Activated B cell treated with CpG ODN at 0.5 μM for 24 hours (primary cell): Measurements from ENCODE around the gene OXSR1. TPM values are rescaled to one million over a fixed set of nuclear protein-coding genes. Genes with fewer than 3 reads are reported as not detected.

Experiments
- ATAC-seq: fragments of 200-7000 bp; cut with Tn5 transposase; one replicate; pipeline ENCODE4 v1.10.0; 2021; ENCODE audit warnings: low read depth, mild to moderate bottlenecking, moderate library complexity
- CTCF ChIA-PET: fragments of 350-600 bp; sonication (Branson Sonifier 250); formaldehyde crosslinking; loops from one replicate; lab custom pipeline; 2021; ENCODE audit warnings: antibody characterized with exemption; lab: Charles Lee
- POLR2A ChIA-PET: fragments of 350-600 bp; sonication (Branson Sonifier 250); formaldehyde crosslinking; loops from one replicate; lab custom pipeline; 2021; ENCODE audit warnings: antibody characterized with exemption; lab: Charles Lee
- DNase-seq: peaks from one replicate; pipeline ENCODE4 v3.0.0; 2022
- H3K27ac Mint-ChIP-seq: one replicate; pipeline ENCODE4 v1.8.0; 2020; ENCODE audit warnings: mixed read lengths
- H3K27me3 Mint-ChIP-seq: one replicate; pipeline ENCODE4 v1.8.0; 2021; ENCODE audit warnings: mixed read lengths
- H3K36me3 Mint-ChIP-seq: one replicate; pipeline ENCODE4 v1.8.0; 2021; ENCODE audit warnings: low read depth, mixed read lengths
- H3K4me1 Mint-ChIP-seq: one replicate; pipeline ENCODE4 v1.8.0; 2021; ENCODE audit warnings: mixed read lengths
- H3K4me3 Mint-ChIP-seq: one replicate; pipeline ENCODE4 v1.8.0; 2020; ENCODE audit warnings: mild to moderate bottlenecking, mixed read lengths
- H3K9me3 Mint-ChIP-seq: one replicate; pipeline ENCODE4 v1.8.0; 2020; ENCODE audit warnings: mixed read lengths
- CTCF ChIP-seq: fragments of 200-600 bp; IDR thresholded peaks from one replicate; pipeline ENCODE4 v1.8.0; 2022; ENCODE audit warnings: antibody characterized with exemption, mild to moderate bottlenecking
- intact Hi-C: fragments of 100-400 bp; cut with micrococcal nuclease; formaldehyde crosslinking; loops from one replicate; pipeline ENCODE4 v1.15.1; 2024
- total RNA-seq: library from RNA; stranded (reverse); gene quantifications from 2 replicates; pipeline ENCODE4 v1.2.3, GENCODE V29; 2022

Gene OXSR1
- 34.8 and 40.2 TPM in 2 replicates for total RNA-seq

DNA sequence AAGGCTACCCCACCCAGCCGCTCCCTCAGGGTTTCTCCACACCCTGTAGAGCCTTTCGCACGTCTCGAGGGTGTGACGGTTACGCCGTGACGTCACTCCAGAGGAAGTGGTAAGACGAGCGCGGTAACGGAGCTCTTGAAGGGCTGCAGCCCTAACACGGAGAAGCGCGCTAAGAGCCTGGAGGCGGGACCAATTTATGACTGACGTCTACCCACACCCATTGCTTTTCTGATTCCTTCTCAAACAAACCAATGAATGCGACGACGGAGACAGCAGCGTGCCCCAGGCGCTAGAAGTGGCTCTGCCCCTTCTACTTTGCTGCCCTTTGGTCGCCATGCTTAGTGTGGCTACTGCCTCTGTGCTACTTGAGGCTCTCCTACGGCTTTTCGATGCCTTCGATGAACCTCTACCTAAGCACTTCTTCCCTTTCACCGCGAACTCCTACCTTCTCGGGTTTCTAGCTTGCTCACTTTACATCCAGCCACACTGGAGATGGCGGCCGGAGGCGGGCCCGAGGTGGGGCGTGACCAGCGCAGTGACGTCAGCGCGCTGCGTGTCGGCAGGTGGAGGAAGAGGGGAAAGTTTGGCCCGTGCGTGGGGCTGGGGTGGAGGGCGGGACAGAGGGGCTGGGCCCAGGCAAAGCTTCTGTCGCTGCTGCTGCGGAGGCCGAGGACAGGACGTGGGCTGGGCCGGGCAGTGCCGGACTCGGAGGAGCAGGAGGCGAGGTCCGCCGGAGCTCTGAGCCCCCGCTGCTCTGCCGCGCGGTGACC lies at the start of gene OXSR1:
Gene OXSR1 (plus strand): TSS at position 586 of the 770 bp plus-strand sequence. CDS start 340 bp downstream, outside the sequence.
- ATAC-seq (peak; percentile 88), DNase-seq (peak; percentile 95)
- H3K27me3 Mint-ChIP-seq: no peaks in the 10 kb centered on the region
- ChIA-PET POLR2A (interaction anchor here (0.5 to 6.1 kb wide), 17 partner anchors 9 to 1224 kb away, joined by 3 to 217 read pairs (median 5); partner anchors contain the start of genes ACAA1, DLEC1, EPM2AIP1 and MLH1), CTCF (interaction anchor here (0.9 to 2.0 kb wide), 3 partner anchors 26 to 182 kb away, joined by 4 to 7 read pairs (median 6); partner anchors contain the start of genes ACAA1, MYD88 and XYLB)
- peaks cover 16% of the 10 kb centered on the region for H3K36me3 Mint-ChIP-seq
- peak within 1 kb of the TSS; percentile 100 for H3K27ac Mint-ChIP-seq
- intact Hi-C loops: loop anchor here (1.0 to 10.0 kb wide), 8 partner anchors 11 to 1220 kb away; partner anchors contain the start of genes ACAA1, DLEC1, EXOG and SLC25A38
- H3K9me3 Mint-ChIP-seq: no peaks in the 10 kb centered on the region
- TF ChIP-seq CTCF: no peak
- peak within 1 kb of the TSS; percentile 94 for H3K4me3 Mint-ChIP-seq
- peaks cover 45% of the 10 kb centered on the region for H3K4me1 Mint-ChIP-seq

- ChIA-PET CTCF (interaction anchor here (0.8 to 3.9 kb wide), 4 partner anchors 21 to 230 kb away, joined by 3 to 32 read pairs (median 8); partner anchors contain the start of genes ACAA1 and XYLB), POLR2A (no interaction called here)
- intact Hi-C loops: loop anchor here (5.0 kb wide), 1 partner anchor 111 kb away; no protein-coding TSS in a partner anchor
- DNase-seq (peak; percentile 10), ATAC-seq (no peak)
- Mint-ChIP-seq H3K36me3 (peaks cover 15% of the 10 kb centered on the region), H3K27me3 (no peaks in the 10 kb centered on the region), H3K4me1 (peaks cover 16% of the 10 kb centered on the region), H3K27ac (no peak overlapping the region), H3K4me3 (no peak overlapping the region), H3K9me3 (no peaks in the 10 kb centered on the region)
- TF ChIP-seq CTCF: no peak
These were observed 49.5 kb upstream of the OXSR1 start for GRCh38 chr3:38115645-38116427.

DNA sequence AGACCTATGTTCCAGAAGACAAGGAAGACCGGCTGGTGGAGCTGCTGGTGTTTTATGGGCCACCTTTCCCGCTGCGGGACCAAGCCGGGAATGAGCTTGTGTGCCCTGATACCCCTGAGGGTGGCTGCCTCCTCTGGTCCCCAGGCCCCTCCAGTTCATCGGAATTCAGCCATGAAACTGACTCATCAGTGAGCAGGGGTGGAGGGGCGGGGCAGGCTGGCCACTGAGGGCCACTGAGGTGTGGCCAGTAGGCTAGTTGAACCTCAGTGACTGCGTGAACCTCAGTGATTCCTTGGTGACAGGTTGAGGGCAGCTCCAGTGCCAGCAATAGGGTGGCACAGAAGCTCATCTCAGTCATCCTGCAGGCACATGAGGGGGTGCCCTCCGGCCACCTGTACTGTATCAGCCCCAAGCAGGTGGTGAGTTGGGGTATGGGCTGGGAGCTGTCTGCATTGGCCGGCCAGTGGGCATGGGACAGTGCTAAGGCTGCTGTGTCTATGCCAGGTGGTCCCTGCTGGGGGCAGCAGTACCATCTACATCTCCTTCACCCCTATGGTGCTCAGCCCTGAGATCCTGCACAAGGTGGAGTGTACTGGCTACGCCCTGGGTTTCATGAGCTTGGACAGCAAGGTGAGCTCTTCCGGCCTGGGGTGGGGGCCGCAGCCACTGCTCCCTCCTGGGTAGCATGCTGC lies 48.7 kb upstream of the OXSR1 start:
- no peak overlapping the region for H3K27ac Mint-ChIP-seq
- no peak for TF ChIP-seq CTCF
- H3K36me3 Mint-ChIP-seq: peaks cover 19% of the 10 kb centered on the region
- H3K9me3 Mint-ChIP-seq: no peaks in the 10 kb centered on the region
- ChIA-PET POLR2A (interaction anchor here (1.3 kb wide), 1 partner anchor 20 kb away, joined by 3 read pairs; the partner anchor contains the start of gene ACAA1), CTCF (interaction anchor here (1.0 to 3.9 kb wide), 5 partner anchors 21 to 364 kb away, joined by 3 to 32 read pairs (median 9); partner anchors contain the start of genes ACAA1 and XYLB)
- ATAC-seq (no peak), DNase-seq (no peak)
- intact Hi-C loops: loop anchor here (5.0 kb wide), 1 partner anchor 111 kb away; no protein-coding TSS in a partner anchor
- no peak overlapping the region for H3K4me3 Mint-ChIP-seq
- H3K4me1 Mint-ChIP-seq: peaks cover 16% of the 10 kb centered on the region
- H3K27me3 Mint-ChIP-seq: no peaks in the 10 kb centered on the region

GRCh38 chr3:38117163-38117716 lies 48.1 kb upstream of the OXSR1 start:
- H3K4me3 Mint-ChIP-seq: no peak overlapping the region
- TF ChIP-seq CTCF: no peak
- CTCF ChIA-PET: interaction anchor here (0.7 to 3.9 kb wide), 6 partner anchors 123 to 363 kb away, joined by 3 to 32 read pairs (median 8); partner anchors contain the start of gene XYLB
- no peak overlapping the region for H3K27ac Mint-ChIP-seq
- peaks cover 25% of the 10 kb centered on the region for H3K36me3 Mint-ChIP-seq
- DNase-seq (no peak), ATAC-seq (no peak)
- H3K4me1 Mint-ChIP-seq: peaks cover 16% of the 10 kb centered on the region
- intact Hi-C loops: loop anchor here (5.0 kb wide), 1 partner anchor 110 kb away; no protein-coding TSS in a partner anchor
- no peaks in the 10 kb centered on the region for H3K9me3 Mint-ChIP-seq
- POLR2A ChIA-PET: interaction anchor here (1.3 kb wide), 1 partner anchor 20 kb away, joined by 3 read pairs; the partner anchor contains the start of gene ACAA1
- no peaks in the 10 kb centered on the region for H3K27me3 Mint-ChIP-seq
